H1 (cell line): ENCODE data around the gene RNF113B. TPM values are rescaled to one million over a fixed set of nuclear protein-coding genes. Genes with fewer than 3 reads are reported as not detected.

ENCODE experiments used
- CTCF ChIA-PET: fragments of 300-600 bp; sonication (Branson Sonifier 250); formaldehyde crosslinking; loops from one replicate; lab custom pipeline; 2021; ENCODE audit not compliant: partially characterized antibody; lab: Charles Lee
- POLR2A ChIA-PET: fragments of 300-600 bp; sonication (Branson Sonifier 250); formaldehyde crosslinking; loops from one replicate; lab custom pipeline; 2021; ENCODE audit warnings: inconsistent platforms; ENCODE audit not compliant: partially characterized antibody; lab: Charles Lee
- DNase-seq, 2 experiments: peaks; one replicate each; pipeline versions ENCODE4 v3.0.0 to v3.0.0-alpha.2; 2010 to 2022; ENCODE audit warnings: low spot score in 2 of 2, low read depth in 1 of 2, mixed read lengths in 1 of 2
- FAIRE-seq: peaks from 2 replicates; lab custom pipeline; 2011; peaks lifted over from hg19 to GRCh38; lab: Jason Lieb, UNC
- H2AFZ ChIP-seq: 2 replicates; pipeline ENCODE4 v1.8.1; 2012; ENCODE audit warnings: low read length, inconsistent platforms
- H2AK5ac ChIP-seq: 2 replicates; pipeline ENCODE4 v1.6.1; 2013; ENCODE audit warnings: low read depth, low read length
- H2BK120ac ChIP-seq: replicated peaks from 2 replicates; pipeline ENCODE3; 2013; ENCODE audit warnings: low read depth, low read length, inconsistent platforms
- H2BK12ac ChIP-seq: 2 replicates; pipeline ENCODE4 v1.6.1; 2013; ENCODE audit warnings: low read depth, low read length
- H2BK15ac ChIP-seq: 2 replicates; pipeline ENCODE4 v1.6.1; 2013; ENCODE audit warnings: low read length
- H2BK20ac ChIP-seq: 2 replicates; pipeline ENCODE4 v1.6.1; 2013; ENCODE audit warnings: low read length
- H2BK5ac ChIP-seq: 2 replicates; pipeline ENCODE4 v1.6.1; 2013; ENCODE audit warnings: low read depth, low read length
- H3K14ac ChIP-seq: 2 replicates; pipeline ENCODE4 v1.6.1; 2013; ENCODE audit warnings: inconsistent platforms; ENCODE audit not compliant: insufficient read length
- H3K18ac ChIP-seq: 2 replicates; pipeline ENCODE4 v1.6.1; 2013; ENCODE audit warnings: low read length; ENCODE audit errors: extremely low read depth
- H3K23ac ChIP-seq: 2 replicates; pipeline ENCODE4 v1.6.1; 2013; ENCODE audit warnings: inconsistent platforms; ENCODE audit not compliant: insufficient read length
- H3K23me2 ChIP-seq: 2 replicates; pipeline ENCODE4 v1.6.1; 2013; ENCODE audit warnings: low read depth, low read length
- H3K27ac ChIP-seq: 2 replicates; pipeline ENCODE4 v1.6.1; 2011; ENCODE audit warnings: low read depth, low read length, inconsistent platforms
- H3K27me3 ChIP-seq, 4 experiments: replicated peaks in 1 of 4; 1 replicate in 1 of 4; 2 replicates in 3 of 4; pipeline versions ENCODE4 v1.6.1 to v1.8.1; 2011 to 2013; ENCODE audit warnings: low read length in 3 of 4, mild to moderate bottlenecking in 3 of 4, inconsistent platforms in 2 of 4, mixed read lengths in 2 of 4, moderate library complexity in 1 of 4; ENCODE audit not compliant: control insufficient read depth in 3 of 4, insufficient read depth in 3 of 4; ENCODE audit errors: extremely low read depth in 1 of 4
- H3K36me3 ChIP-seq, 4 experiments: 2 replicates each; pipeline versions ENCODE4 v1.6.1 to v1.8.1; 2011 to 2013; ENCODE audit warnings: mild to moderate bottlenecking in 4 of 4, low read length in 3 of 4, moderate library complexity in 2 of 4, control low read depth in 1 of 4, inconsistent platforms in 1 of 4; ENCODE audit not compliant: insufficient read depth in 4 of 4, control insufficient read depth in 2 of 4
- H3K4ac ChIP-seq: replicated peaks from 2 replicates; pipeline ENCODE3; 2013; ENCODE audit warnings: low read length, low read depth, mixed read lengths, inconsistent platforms; ENCODE audit not compliant: insufficient read length
- H3K4me1 ChIP-seq, 4 experiments: replicated peaks in 1 of 4; 1 replicate in 1 of 4; 2 replicates in 3 of 4; pipeline versions ENCODE4 v1.6.1 to v1.8.1; 2011 to 2013; ENCODE audit warnings: low read length in 3 of 4, inconsistent platforms in 2 of 4, mixed read lengths in 1 of 4; ENCODE audit not compliant: insufficient read depth in 4 of 4, control insufficient read depth in 3 of 4
- H3K4me2 ChIP-seq, 2 experiments: 2 replicates each; pipeline versions ENCODE4 v1.6.1 to v1.8.1; 2011 to 2013; ENCODE audit warnings: low read depth in 2 of 2, low read length in 2 of 2, control low read depth in 1 of 2, inconsistent platforms in 1 of 2, mild to moderate bottlenecking in 1 of 2; ENCODE audit not compliant: insufficient read depth in 1 of 2
- H3K4me3 ChIP-seq, 4 experiments: fragments of 200-600, 300-600 bp in 1 of 4; sonication (generic), shearing (Covaris generic), sonication (Bioruptor Twin) in 1 of 4; 2 replicates each; pipeline versions ENCODE4 v1.5.1 to v1.8.1; 2011 to 2016; ENCODE audit warnings: low read length in 4 of 4, low read depth in 3 of 4, control low read depth in 2 of 4, inconsistent platforms in 2 of 4, mild to moderate bottlenecking in 2 of 4, mixed read lengths in 1 of 4, moderate library complexity in 1 of 4; ENCODE audit not compliant: insufficient read depth in 2 of 4; ENCODE audit errors: extremely low read depth in 1 of 4
- H3K56ac ChIP-seq: replicated peaks from 2 replicates; pipeline ENCODE3; 2013; ENCODE audit warnings: low read depth, mild to moderate bottlenecking, mixed read lengths, low read length, inconsistent platforms; ENCODE audit not compliant: insufficient read length
- H3K79me1 ChIP-seq: 2 replicates; pipeline ENCODE4 v1.6.1; 2013; ENCODE audit warnings: low read depth, low read length, control low read depth
- H3K79me2 ChIP-seq, 2 experiments: 2 replicates each; pipeline versions ENCODE4 v1.6.1 to v1.8.1; 2012 to 2013; ENCODE audit warnings: low read length in 2 of 2, mild to moderate bottlenecking in 2 of 2, inconsistent platforms in 1 of 2; ENCODE audit not compliant: insufficient read depth in 2 of 2, control insufficient read depth in 1 of 2
- H3K9ac ChIP-seq, 4 experiments: replicated peaks in 1 of 4; 1 replicate in 1 of 4; 2 replicates in 3 of 4; pipeline versions ENCODE4 v1.6.1 to v1.8.1; 2011 to 2013; ENCODE audit warnings: low read depth in 3 of 4, low read length in 3 of 4, control low read depth in 2 of 4, mild to moderate bottlenecking in 2 of 4, moderate library complexity in 2 of 4, inconsistent platforms in 1 of 4; ENCODE audit errors: extremely low read depth in 1 of 4
- H3K9me3 ChIP-seq, 2 experiments: 2 replicates each; pipeline versions ENCODE4 v1.6.1 to v1.8.1; 2012 to 2013; ENCODE audit warnings: mild to moderate bottlenecking in 2 of 2, moderate library complexity in 2 of 2, control low read depth in 1 of 2, inconsistent platforms in 1 of 2, low read depth in 1 of 2, low read length in 1 of 2, mixed read lengths in 1 of 2; ENCODE audit not compliant: insufficient read depth in 2 of 2
- H4K20me1 ChIP-seq, 2 experiments: replicated peaks in 1 of 2; 2 replicates each; pipeline versions ENCODE3 to v1.8.1; 2011 to 2013; ENCODE audit warnings: inconsistent platforms in 2 of 2, low read length in 2 of 2, mild to moderate bottlenecking in 1 of 2; ENCODE audit not compliant: insufficient read depth in 2 of 2, control insufficient read depth in 1 of 2
- H4K5ac ChIP-seq: 2 replicates; pipeline ENCODE4 v1.6.1; 2013; ENCODE audit warnings: low read length, low read depth, mixed read lengths, inconsistent platforms; ENCODE audit not compliant: insufficient read length
- H4K8ac ChIP-seq: 2 replicates; pipeline ENCODE4 v1.8.0; 2013; ENCODE audit warnings: mild to moderate bottlenecking, moderate library complexity, low read length, inconsistent platforms; ENCODE audit not compliant: insufficient read depth; ENCODE audit errors: extremely low read depth
- H4K91ac ChIP-seq: replicated peaks from 2 replicates; pipeline ENCODE3; 2013; ENCODE audit warnings: low read length, mixed read lengths, inconsistent platforms; ENCODE audit not compliant: insufficient read length
- BCL11A ChIP-seq, 2 experiments: IDR thresholded peaks; one replicate each; pipeline ENCODE4 v1.6.1; 2011; ENCODE audit warnings: low read depth in 2 of 2, low read length in 2 of 2, mild to moderate bottlenecking in 2 of 2
- CEBPB ChIP-seq: IDR thresholded peaks from 2 replicates; pipeline ENCODE4 v1.6.1; 2012; ENCODE audit warnings: low read depth, low read length
- CHD1 ChIP-seq: IDR thresholded peaks from 2 replicates; pipeline ENCODE4 v1.6.1; 2012; ENCODE audit warnings: low read depth, low read length, improper control_type of control experiment
- FOSL1 ChIP-seq: IDR thresholded peaks from 2 replicates; pipeline ENCODE4 v1.6.1; 2011; ENCODE audit warnings: mild to moderate bottlenecking, low read depth, low read length, moderate library complexity; ENCODE audit not compliant: insufficient read depth
- NANOG ChIP-seq: IDR thresholded peaks from 2 replicates; pipeline ENCODE4 v1.6.1; 2011; ENCODE audit warnings: low read length, low read depth, mild to moderate bottlenecking, inconsistent platforms; ENCODE audit not compliant: insufficient read depth, poor library complexity, severe bottlenecking
- PHF8 ChIP-seq: fragments of 200-600 bp; sonication (generic); conservative IDR thresholded peaks from 2 replicates; pipeline ENCODE4 v1.7.1; 2012; ENCODE audit warnings: low read depth, mild to moderate bottlenecking, inconsistent platforms, low read length, moderate library complexity
- POLR2AphosphoS5 ChIP-seq: IDR thresholded peaks from 2 replicates; pipeline ENCODE4 v1.6.1; 2011; ENCODE audit warnings: low read depth, low read length
- SIRT6 ChIP-seq: IDR thresholded peaks from one replicate; pipeline ENCODE4 v1.7.1; 2012; ENCODE audit warnings: low read length, inconsistent platforms
- SP4 ChIP-seq: IDR thresholded peaks from 2 replicates; pipeline ENCODE4 v1.6.1; 2012; ENCODE audit warnings: low read length, inconsistent platforms
- SRF ChIP-seq: IDR thresholded peaks from 2 replicates; pipeline ENCODE4 v1.6.1; 2011; ENCODE audit warnings: mild to moderate bottlenecking, low read depth, low read length, moderate library complexity
- YY1 ChIP-seq: IDR thresholded peaks from 2 replicates; pipeline ENCODE4 v1.6.1; 2011; ENCODE audit warnings: low read depth, mild to moderate bottlenecking, low read length
- WGBS, 2 experiments: shearing (Covaris generic) in 1 of 2; methylation state at CpG; one replicate each; pipeline versions ENCODE4 v1.1.6 to v1.1.7; 2013 to 2015; ENCODE audit warnings: low lambda C conversion rate in 2 of 2, mixed read lengths in 2 of 2, inconsistent platforms in 1 of 2, low coverage in 1 of 2, missing lambda C conversion rate in 1 of 2; ENCODE audit not compliant: insufficient replicate concordance in 2 of 2, insufficient coverage in 1 of 2, insufficient read length in 1 of 2; ENCODE audit errors: extremely low coverage in 1 of 2, missing lambda C conversion rate in 1 of 2; 5-methylcytosine and 5-hydroxymethylcytosine counted together
- polyA plus RNA-seq, 7 experiments: library from polyadenylated mRNA; depleted of rRNA in 3 of 7; stranded (reverse) in 5 of 7; unstranded in 2 of 7; fragments of >200 nt in 5 of 7; fragments of 200-250 nt in 2 of 7; gene quantifications; 1 replicate in 5 of 7; 2 replicates in 1 of 7; 4 replicates in 1 of 7; pipeline versions ENCODE4 v1.2.1 to v1.2.3, GENCODE V29; 2011 to 2013; ENCODE audit warnings: missing spikeins in 2 of 7, mixed read lengths in 2 of 7
- total RNA-seq: library from RNA; stranded (reverse); fragmentation: NEBNext Ultra II Directional; extraction: Animal tissue kit (Norgen Biotek cat#: 25700); gene quantifications from 2 replicates; pipeline ENCODE4 v1.2.1, GENCODE V29; 2021

RNF113B gene
- total and polyA plus RNA-seq, 2 of the 8 experiments (the other 6 are each of a cell fraction or from before 2014, with no cell fraction given) = not detected

DNA sequence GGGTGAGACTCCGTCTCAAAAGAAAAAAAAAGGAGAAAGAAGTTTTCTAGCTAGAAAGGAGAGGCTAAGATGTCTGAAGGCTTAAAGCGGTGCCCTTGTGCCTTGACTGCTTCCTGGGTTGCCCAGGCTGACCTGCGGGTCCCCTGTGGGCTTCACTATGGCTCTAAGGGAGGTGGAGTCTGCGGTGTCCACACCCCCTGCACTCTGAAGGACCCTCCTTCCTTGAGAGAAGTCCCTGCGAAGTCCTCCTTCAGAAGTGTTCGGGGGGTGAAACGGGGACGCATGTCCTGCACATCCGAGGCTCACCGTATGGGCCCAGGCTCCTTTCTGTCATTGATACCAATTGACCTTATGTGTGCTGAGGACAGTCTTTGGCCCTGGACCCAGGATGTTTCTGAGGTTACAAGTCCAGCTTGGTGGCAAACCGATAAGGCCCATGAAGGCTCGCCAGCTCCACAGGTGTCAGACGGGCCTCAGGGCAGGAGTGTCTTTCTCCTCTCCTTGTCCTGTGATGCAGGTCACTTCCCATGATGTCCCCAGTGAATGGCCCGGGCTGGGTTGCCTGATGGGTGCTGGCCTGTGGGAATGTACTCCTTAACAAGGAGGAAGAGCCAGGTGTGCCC lies 11.6 kb upstream of the RNF113B start:
- Histone ChIP-seq H2BK20ac (no peak overlapping the region), H3K9me3 (no peaks in the 10 kb centered on the region), H3K4me1 (peaks cover 0 to 2% (median under 1%) of the 10 kb centered on the region in 4 experiments; a peak in 1 of 7 replicates), H2AFZ (no peak overlapping the region), H2BK15ac (no peak overlapping the region), H3K23me2 (no peaks in the 10 kb centered on the region; the same call in 1 of the 2 replicates), H2AK5ac (no peak overlapping the region), H4K91ac (no peak overlapping the region), H2BK5ac (peak overlapping the region; percentile 49; the same call in 1 of the 2 replicates), H3K9ac (no peak overlapping the region), H3K79me1 (peaks cover 5% of the 10 kb centered on the region; the same call in 1 of the 2 replicates), H3K36me3 (no peaks in the 10 kb centered on the region), H3K27ac (no peak overlapping the region), H3K4me2 (no peak overlapping the region), H2BK120ac (no peak overlapping the region), H3K56ac (no peak overlapping the region), H3K27me3 (no peaks in the 10 kb centered on the region), H4K20me1 (peaks cover 0 to 1% of the 10 kb centered on the region in 2 experiments), H3K4me3 (no peak overlapping the region), H3K14ac (no peak overlapping the region), H3K23ac (no peak overlapping the region), H3K18ac (no peak overlapping the region), H2BK12ac (no peak overlapping the region), H3K79me2 (peaks cover 0 to 72% of the 10 kb centered on the region in 2 experiments; a peak in 2 of 4 replicates), H4K5ac (no peak overlapping the region), H3K4ac (no peak overlapping the region), H4K8ac (no peak overlapping the region)
- 91% methylated on average over 14 of the region's 14 CpGs; no CpG with 5 or more reads in 1 of the 2 experiments for WGBS, 2 experiments
- no peak for DNase-seq
- TF ChIP-seq CEBPB = no peak
- TF ChIP-seq SRF = no peak
- TF ChIP-seq POLR2AphosphoS5 = no peak
- no peak for TF ChIP-seq CHD1
- no peak for TF ChIP-seq PHF8
- TF ChIP-seq BCL11A (IDR thresholded peaks at IDR 0.05; ENCODE audit: low read depth in 2 of 2, low read length in 2 of 2) = no peak
- TF ChIP-seq FOSL1 = no peak
- TF ChIP-seq SIRT6 = no peak
- no peak for TF ChIP-seq NANOG
- no peak for TF ChIP-seq YY1
- TF ChIP-seq SP4 = no peak
- FAIRE-seq = no peak
- ChIA-PET POLR2A (interaction anchor here (0.6 kb wide), 1 partner anchor 71 kb away, joined by 3 read pairs; no protein-coding TSS in a partner anchor), CTCF (interaction anchor here (0.6 to 2.2 kb wide), 4 partner anchors 12 to 219 kb away, joined by 3 to 4 read pairs (median 3); no protein-coding TSS in a partner anchor)
